HEK293 (cell line): ENCODE measurements around the gene PYY.

ENCODE experiments used
- CTCF ChIA-PET: fragments of 350-600 bp; formaldehyde crosslinking; extraction: SDS; loops from one replicate; lab custom pipeline; 2021; ENCODE audit warnings: antibody characterized with exemption; lab: Yijun Ruan, JAX
- POLR2A ChIA-PET: fragments of 300-600 bp; formaldehyde crosslinking; extraction: SDS; loops from one replicate; lab custom pipeline; 2020; ENCODE audit warnings: antibody characterized with exemption, inconsistent platforms; lab: Yijun Ruan, JAX
- H3K27ac ChIP-seq: fragments of 200-500 bp; sonication (Bioruptor generic); 2 replicates; pipeline ENCODE4 v1.5.1; 2014; ENCODE audit warnings: low read depth, low read length, control low read depth, inconsistent platforms; ENCODE audit errors: extremely low read depth
- H3K36me3 ChIP-seq, 2 experiments: fragments of 200-500 bp in 1 of 2; sonication (Bioruptor generic) in 1 of 2; 1 replicate in 1 of 2; 2 replicates in 1 of 2; pipeline ENCODE4 v1.5.1; 2014 to 2017; ENCODE audit warnings: inconsistent platforms in 2 of 2, low read length in 2 of 2; ENCODE audit not compliant: control insufficient read depth in 2 of 2, insufficient read depth in 1 of 2
- H3K4me1 ChIP-seq: fragments of 200-500 bp; sonication (Bioruptor generic); 2 replicates; pipeline ENCODE4 v1.5.1; 2014; ENCODE audit warnings: mild to moderate bottlenecking, low read length, inconsistent platforms; ENCODE audit not compliant: control insufficient read depth, insufficient read depth
- H3K4me3 ChIP-seq: 2 replicates; pipeline ENCODE4 v1.5.1; 2011; ENCODE audit warnings: low read depth, mild to moderate bottlenecking, control low read depth, low read length, moderate library complexity
- H3K9me3 ChIP-seq: fragments of 200-500 bp; sonication (Bioruptor generic); 2 replicates; pipeline ENCODE4 v1.5.1; 2014; ENCODE audit warnings: low read depth, low read length, inconsistent platforms; ENCODE audit not compliant: control insufficient read depth, insufficient read depth
- CTCF ChIP-seq: fragments of 450-650 bp; formaldehyde crosslinking; IDR thresholded peaks from 2 replicates; pipeline ENCODE4 v1.5.1; 2016; ENCODE audit warnings: missing biosample characterization, missing genetic modification characterization
- EGR2 ChIP-seq: fragments of 450-650 bp; formaldehyde crosslinking; IDR thresholded peaks from 2 replicates; pipeline ENCODE4 v1.5.1; 2016; ENCODE audit warnings: low read depth, missing biosample characterization, missing genetic modification characterization
- KLF7 ChIP-seq: fragments of 450-650 bp; formaldehyde crosslinking; IDR thresholded peaks from 2 replicates; pipeline ENCODE4 v1.5.1; 2016; ENCODE audit warnings: missing biosample characterization, missing genetic modification characterization, borderline replicate concordance
- SCRT2 ChIP-seq: fragments of 450-650 bp; formaldehyde crosslinking; IDR thresholded peaks from 2 replicates; pipeline ENCODE4 v1.5.1; 2016; ENCODE audit warnings: missing biosample characterization, missing genetic modification characterization
- ZBTB8A ChIP-seq: fragments of 450-650 bp; formaldehyde crosslinking; IDR thresholded peaks from 2 replicates; pipeline ENCODE4 v1.5.1; 2016; ENCODE audit warnings: missing biosample characterization, missing genetic modification characterization
- ZFP41 ChIP-seq: fragments of 450-650 bp; formaldehyde crosslinking; IDR thresholded peaks from 2 replicates; pipeline ENCODE4 v1.5.1; 2016; ENCODE audit warnings: missing biosample characterization, missing genetic modification characterization, borderline replicate concordance
- ZNF132 ChIP-seq: fragments of 450-650 bp; formaldehyde crosslinking; IDR thresholded peaks from 2 replicates; pipeline ENCODE4 v1.5.1; 2017; ENCODE audit warnings: missing biosample characterization, missing genetic modification characterization, borderline replicate concordance
- ZNF37A ChIP-seq: fragments of 450-650 bp; IDR thresholded peaks from 2 replicates; pipeline ENCODE4 v1.5.1; 2018; ENCODE audit warnings: missing biosample characterization, missing genetic modification characterization
- ZNF394 ChIP-seq: fragments of 450-650 bp; formaldehyde crosslinking; IDR thresholded peaks from 2 replicates; pipeline ENCODE4 v1.5.1; 2016; ENCODE audit warnings: missing biosample characterization, missing genetic modification characterization, mild to moderate bottlenecking, moderate library complexity, borderline replicate concordance
- ZNF513 ChIP-seq: fragments of 450-650 bp; IDR thresholded peaks from 2 replicates; pipeline ENCODE4 v1.5.1; 2018; ENCODE audit warnings: missing biosample characterization, missing genetic modification characterization
- ZNF544 ChIP-seq: fragments of 450-650 bp; formaldehyde crosslinking; IDR thresholded peaks from 2 replicates; pipeline ENCODE4 v1.5.0; 2017; ENCODE audit warnings: missing biosample characterization, missing genetic modification characterization
- ZNF561 ChIP-seq: fragments of 450-650 bp; IDR thresholded peaks from 2 replicates; pipeline ENCODE4 v1.5.1; 2018; ENCODE audit warnings: missing biosample characterization, missing genetic modification characterization, borderline replicate concordance
- ZNF600 ChIP-seq: fragments of 450-650 bp; formaldehyde crosslinking; IDR thresholded peaks from 2 replicates; pipeline ENCODE4 v1.5.1; 2016; ENCODE audit warnings: missing biosample characterization, missing genetic modification characterization
- ZNF621 ChIP-seq: fragments of 450-650 bp; formaldehyde crosslinking; IDR thresholded peaks from 2 replicates; pipeline ENCODE4 v1.5.1; 2017; ENCODE audit warnings: missing biosample characterization, missing genetic modification characterization
- ZNF768 ChIP-seq: fragments of 450-650 bp; formaldehyde crosslinking; IDR thresholded peaks from 2 replicates; pipeline ENCODE4 v1.5.1; 2018; ENCODE audit warnings: missing biosample characterization, mild to moderate bottlenecking, missing genetic modification characterization
- TF ChIP-seq, protein P1 (sequence below): fragments of 450-650 bp; formaldehyde crosslinking; IDR thresholded peaks from 2 replicates; pipeline ENCODE4 v1.5.1; 2016; ENCODE audit warnings: missing biosample characterization, missing genetic modification characterization
- TF ChIP-seq, protein P2 (sequence below): fragments of 450-650 bp; formaldehyde crosslinking; IDR thresholded peaks from 2 replicates; pipeline ENCODE4 v1.5.1; 2016; ENCODE audit warnings: missing biosample characterization, missing genetic modification characterization

The PYY gene

DNA sequence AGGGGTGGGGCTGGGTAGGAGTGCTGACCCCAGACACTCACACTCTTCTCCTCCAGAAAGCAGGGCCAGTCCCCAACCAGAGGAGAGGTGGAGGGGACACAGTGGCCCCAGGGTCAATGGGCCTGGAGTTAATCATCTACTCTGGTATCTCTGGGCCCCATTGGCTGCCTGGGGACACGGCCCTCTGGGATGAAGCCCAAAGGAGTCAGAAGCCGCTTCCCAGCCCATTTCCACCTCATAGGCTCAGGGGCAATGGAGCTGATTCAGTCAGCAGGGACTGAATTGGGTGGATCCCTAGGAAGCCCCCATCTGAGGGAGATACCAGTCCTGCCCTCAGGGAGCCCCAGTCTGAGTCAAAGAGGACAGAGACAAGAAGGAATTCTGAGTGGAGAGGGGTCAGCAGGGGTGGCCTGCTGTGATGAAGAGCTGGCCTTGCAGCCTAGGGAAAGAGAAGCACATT lies 47.8 kb upstream of the PYY start (continued):
- no peak for TF ChIP-seq ZNF561 (tag by site-specific recombination)
- no peak for TF ChIP-seq ZNF768 (tag by site-specific recombination)
- no peak for TF ChIP-seq ZBTB8A (tag by site-specific recombination)
- no peak for TF ChIP-seq ZNF600 (tag by site-specific recombination)
- no peak for TF ChIP-seq CTCF
- TF ChIP-seq ZNF544 (tag by site-specific recombination): no peak
- TF ChIP-seq EGR2 (tag by site-specific recombination): no peak
- no peak for TF ChIP-seq ZNF394 (tag by site-specific recombination)
- TF ChIP-seq ZNF132: no peak
- TF ChIP-seq SCRT2: no peak
- TF ChIP-seq, protein P1, sequence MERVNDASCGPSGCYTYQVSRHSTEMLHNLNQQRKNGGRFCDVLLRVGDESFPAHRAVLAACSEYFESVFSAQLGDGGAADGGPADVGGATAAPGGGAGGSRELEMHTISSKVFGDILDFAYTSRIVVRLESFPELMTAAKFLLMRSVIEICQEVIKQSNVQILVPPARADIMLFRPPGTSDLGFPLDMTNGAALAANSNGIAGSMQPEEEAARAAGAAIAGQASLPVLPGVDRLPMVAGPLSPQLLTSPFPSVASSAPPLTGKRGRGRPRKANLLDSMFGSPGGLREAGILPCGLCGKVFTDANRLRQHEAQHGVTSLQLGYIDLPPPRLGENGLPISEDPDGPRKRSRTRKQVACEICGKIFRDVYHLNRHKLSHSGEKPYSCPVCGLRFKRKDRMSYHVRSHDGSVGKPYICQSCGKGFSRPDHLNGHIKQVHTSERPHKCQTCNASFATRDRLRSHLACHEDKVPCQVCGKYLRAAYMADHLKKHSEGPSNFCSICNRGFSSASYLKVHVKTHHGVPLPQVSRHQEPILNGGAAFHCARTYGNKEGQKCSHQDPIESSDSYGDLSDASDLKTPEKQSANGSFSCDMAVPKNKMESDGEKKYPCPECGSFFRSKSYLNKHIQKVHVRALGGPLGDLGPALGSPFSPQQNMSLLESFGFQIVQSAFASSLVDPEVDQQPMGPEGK (tag by site-specific recombination): no peak
- TF ChIP-seq ZNF621 (tag by site-specific recombination): no peak

GRCh38 chr17:44000871-44001460 lies 47.2 kb upstream of the PYY start:
- Histone ChIP-seq H3K36me3 (no peaks in the 10 kb centered on the region), H3K4me1 (no peaks in the 10 kb centered on the region), H3K4me3 (no peak overlapping the region), H3K27ac (no peak overlapping the region), H3K9me3 (no peaks in the 10 kb centered on the region)
- no peak for TF ChIP-seq ZFP41 (tag by site-specific recombination)
- TF ChIP-seq KLF7 (tag by site-specific recombination): no peak
- TF ChIP-seq ZNF37A (tag by site-specific recombination): no peak
- ChIA-PET CTCF (interaction anchor here (0.7 to 3.4 kb wide), 8 partner anchors 8 to 167 kb away, joined by 3 to 12 read pairs (median 4); partner anchors contain the start of gene TMEM101), POLR2A (interaction anchor here (0.6 kb wide), 1 partner anchor 40 kb away, joined by 3 read pairs; no protein-coding TSS in a partner anchor)

DNA sequence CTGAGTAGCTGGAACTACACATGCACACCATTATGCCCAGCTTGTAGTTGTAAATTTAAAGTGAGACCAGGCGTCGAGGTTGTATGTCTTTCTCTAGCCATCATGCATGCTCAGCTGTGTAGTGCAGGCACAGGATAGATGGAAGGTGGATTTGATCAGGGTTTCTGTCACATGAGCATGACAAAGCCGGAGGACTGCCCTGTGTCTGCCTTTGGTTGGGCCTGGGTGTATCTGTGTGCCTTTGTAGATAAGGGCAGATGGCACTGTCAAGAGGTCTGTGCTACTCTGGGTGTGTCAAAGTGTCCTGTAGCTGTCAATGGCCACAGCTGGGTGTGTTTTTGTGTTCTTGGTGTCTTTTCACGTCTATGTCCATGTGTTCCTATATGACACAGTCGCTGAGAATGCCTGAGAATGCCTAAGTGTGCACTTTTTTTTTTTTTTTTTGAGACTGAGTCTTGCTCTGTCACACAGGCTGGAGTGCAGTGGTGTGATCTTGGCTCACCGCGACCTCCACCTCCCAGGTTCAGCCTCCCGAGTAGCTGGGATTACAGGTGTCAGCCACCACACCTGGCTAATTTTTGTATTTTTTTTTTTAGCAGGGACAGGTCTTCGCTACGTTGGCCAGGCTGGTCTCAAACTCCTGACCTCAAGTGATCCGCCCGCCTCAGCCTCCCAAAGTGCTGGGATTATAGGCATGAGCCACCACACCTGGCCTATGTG lies 46.6 kb upstream of the PYY start:
- CTCF ChIA-PET: interaction anchor here (0.6 to 1.5 kb wide), 5 partner anchors 9 to 683 kb away, joined by 3 to 5 read pairs (median 3); no protein-coding TSS in a partner anchor
- Histone ChIP-seq H3K9me3 (no peaks in the 10 kb centered on the region), H3K4me3 (no peak overlapping the region), H3K36me3 (no peaks in the 10 kb centered on the region), H3K27ac (no peak overlapping the region)
- TF ChIP-seq, protein P2, sequence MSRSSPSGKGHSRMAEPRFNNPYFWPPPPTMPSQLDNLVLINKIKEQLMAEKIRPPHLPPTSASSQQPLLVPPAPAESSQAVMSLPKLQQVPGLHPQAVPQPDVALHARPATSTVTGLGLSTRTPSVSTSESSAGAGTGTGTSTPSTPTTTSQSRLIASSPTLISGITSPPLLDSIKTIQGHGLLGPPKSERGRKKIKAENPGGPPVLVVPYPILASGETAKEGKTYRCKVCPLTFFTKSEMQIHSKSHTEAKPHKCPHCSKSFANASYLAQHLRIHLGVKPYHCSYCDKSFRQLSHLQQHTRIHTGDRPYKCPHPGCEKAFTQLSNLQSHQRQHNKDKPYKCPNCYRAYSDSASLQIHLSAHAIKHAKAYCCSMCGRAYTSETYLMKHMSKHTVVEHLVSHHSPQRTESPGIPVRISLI: 0 out of 2 replicates have a peak, but pooled peaks have one; percentile 27
- no peak for TF ChIP-seq ZNF513 (tag by site-specific recombination)
- TF ChIP-seq, all 188 proteins: peak for 1
- POLR2A ChIA-PET: interaction anchor here (0.6 kb wide), 1 partner anchor 41 kb away, joined by 3 read pairs; no protein-coding TSS in a partner anchor
- no peaks in the 10 kb centered on the region for H3K4me1 ChIP-seq
